Smooth muscle cell (in vitro differentiated cells): ENCODE results near the gene SLC44A1. TPM values are rescaled to one million over a fixed set of nuclear protein-coding genes. Genes with fewer than 3 reads are reported as not detected.

Experiments used
- DNase-seq: peaks from one replicate; lab custom pipeline; 2025; ENCODE audit not compliant: unreplicated experiment; lab: John Stamatoyannopoulos, UW
- H2AFZ ChIP-seq: fragments of 200-600 bp; sonication (generic); 2 replicates; pipeline ENCODE4 v1.6.0; 2016; ENCODE audit warnings: antibody characterized with exemption, low read depth, mild to moderate bottlenecking
- H3F3A ChIP-seq: fragments of 200-600 bp; sonication (generic); 2 replicates; pipeline ENCODE4 v1.6.0; 2017; ENCODE audit warnings: antibody characterized with exemption, low read depth
- H3K27ac ChIP-seq: fragments of 200-600 bp; sonication (generic); 2 replicates; pipeline ENCODE4 v1.5.1; 2016; ENCODE audit warnings: low read depth, mild to moderate bottlenecking
- H3K27me3 ChIP-seq: fragments of 200-600 bp; sonication (generic); 2 replicates; pipeline ENCODE4 v1.6.1; 2016; ENCODE audit warnings: low read depth, mild to moderate bottlenecking
- H3K36me3 ChIP-seq: fragments of 200-600 bp; sonication (generic); 2 replicates; pipeline ENCODE4 v1.5.1; 2016; ENCODE audit warnings: low read depth
- H3K4me1 ChIP-seq: fragments of 200-600 bp; sonication (generic); 2 replicates; pipeline ENCODE4 v1.5.1; 2016; ENCODE audit warnings: low read depth
- H3K4me2 ChIP-seq: fragments of 200-600 bp; sonication (generic); 2 replicates; pipeline ENCODE4 v1.6.0; 2016; ENCODE audit warnings: mild to moderate bottlenecking
- H3K4me3 ChIP-seq: fragments of 200-600 bp; sonication (generic); 2 replicates; pipeline ENCODE4 v1.5.1; 2016; ENCODE audit warnings: mild to moderate bottlenecking
- H3K79me2 ChIP-seq: fragments of 200-600 bp; sonication (generic); 2 replicates; pipeline ENCODE4 v1.6.0; 2016; ENCODE audit warnings: low read depth, mild to moderate bottlenecking
- H3K9ac ChIP-seq: fragments of 200-600 bp; sonication (generic); 2 replicates; pipeline ENCODE4 v1.6.0; 2016; ENCODE audit warnings: low read depth
- H3K9me3 ChIP-seq: fragments of 200-600 bp; sonication (generic); replicated peaks from 2 replicates; pipeline ENCODE4 v1.5.1; 2016; ENCODE audit warnings: low read depth
- H4K20me1 ChIP-seq: fragments of 200-600 bp; sonication (generic); 2 replicates; pipeline ENCODE4 v1.6.0; 2016; ENCODE audit warnings: low read depth
- CTCF ChIP-seq: fragments of 200-600 bp; sonication (generic); IDR thresholded peaks from 2 replicates; pipeline ENCODE4 v1.5.1; 2017; ENCODE audit warnings: borderline replicate concordance, mild to moderate bottlenecking, antibody characterized with exemption; ENCODE audit not compliant: insufficient read depth, poor library complexity, severe bottlenecking
- WGBS: methylation state at CpG from one replicate; pipeline ENCODE4 v1.1.7; 2016; ENCODE audit warnings: low lambda C conversion rate; 5-methylcytosine and 5-hydroxymethylcytosine counted together
- polyA plus RNA-seq: library from polyadenylated mRNA; unstranded; fragments of >200 nt; fragmentation: Nextera tagmentation; extraction: Ambion mirVana; gene quantifications from 2 replicates; pipeline ENCODE4 v1.2.1, GENCODE V29; 2016
- total RNA-seq: library from RNA; depleted of rRNA; stranded (reverse); fragments of >200 nt; gene quantifications from 2 replicates; pipeline ENCODE4 v1.2.3, GENCODE V29; 2014

The SLC44A1 gene
- total and polyA plus RNA-seq, 2 experiments from 2014 or later = 14.0 to 22.2 TPM

- Histone ChIP-seq H3K36me3 (no peaks in the 10 kb centered on the region), H3K4me3 (peak overlapping the region; percentile 78), H3K27me3 (no peaks in the 10 kb centered on the region), H3K4me1 (peaks cover 45% of the 10 kb centered on the region), H3K9me3 (no peaks in the 10 kb centered on the region), H3K79me2 (peaks cover 45% of the 10 kb centered on the region), H2AFZ (peak overlapping the region; percentile 92), H3K9ac (peak overlapping the region; percentile 49), H3K27ac (peak overlapping the region; percentile 25), H3K4me2 (peak overlapping the region; percentile 95), H4K20me1 (peaks cover 33% of the 10 kb centered on the region), H3F3A (peaks cover 16% of the 10 kb centered on the region)
- WGBS = 6% methylated on average over 4 of the region's 4 CpGs
- DNase-seq = no peak
- no peak for TF ChIP-seq CTCF
These were observed 1.4 kb downstream of the SLC44A1 start for GRCh38 chr9:105245891-105246161.

- Histone ChIP-seq H3K4me1 (peaks cover 38% of the 10 kb centered on the region), H3F3A (peaks cover 11% of the 10 kb centered on the region), H2AFZ (no peak overlapping the region), H3K4me2 (peak overlapping the region; percentile 95), H3K4me3 (peak overlapping the region; percentile 78), H3K36me3 (no peaks in the 10 kb centered on the region), H3K9ac (no peak overlapping the region), H3K27me3 (no peaks in the 10 kb centered on the region), H3K9me3 (no peaks in the 10 kb centered on the region), H3K27ac (no peak overlapping the region), H3K79me2 (peaks cover 54% of the 10 kb centered on the region), H4K20me1 (peaks cover 33% of the 10 kb centered on the region)
- DNase-seq = no peak
- 63% methylated on average over 5 of the region's 5 CpGs for WGBS
- TF ChIP-seq CTCF = no peak
These were observed 2.3 kb downstream of the SLC44A1 start for GRCh38 chr9:105246656-105247173.

- DNase-seq = no peak
- no peaks in the 10 kb centered on the region for H3K36me3 ChIP-seq
- WGBS = 85% methylated on average over 3 of the region's 3 CpGs
- H3K79me2 ChIP-seq = peaks cover 74% of the 10 kb centered on the region
- H3K4me3 ChIP-seq = no peak overlapping the region
- peaks cover 21% of the 10 kb centered on the region for H3K4me1 ChIP-seq
- no peaks in the 10 kb centered on the region for H3K27me3 ChIP-seq
- H3F3A ChIP-seq = peaks cover 4% of the 10 kb centered on the region
- no peak overlapping the region for H3K27ac ChIP-seq
- TF ChIP-seq CTCF = no peak
- H4K20me1 ChIP-seq = peaks cover 44% of the 10 kb centered on the region
- no peaks in the 10 kb centered on the region for H3K9me3 ChIP-seq
- no peak overlapping the region for H3K4me2 ChIP-seq
- H2AFZ ChIP-seq = no peak overlapping the region
- no peak overlapping the region for H3K9ac ChIP-seq
These were observed 4.2 kb downstream of the SLC44A1 start for GRCh38 chr9:105248691-105249090.

GRCh38 chr9:105251133-105251532 lies 6.7 kb downstream of the SLC44A1 start:
- Histone ChIP-seq H2AFZ (no peak overlapping the region), H3K36me3 (no peaks in the 10 kb centered on the region), H3K79me2 (peaks cover 92% of the 10 kb centered on the region), H3K4me3 (no peak overlapping the region), H3K4me2 (no peak overlapping the region), H3K9me3 (no peaks in the 10 kb centered on the region), H3K27ac (no peak overlapping the region), H3K27me3 (no peaks in the 10 kb centered on the region), H4K20me1 (peaks cover 58% of the 10 kb centered on the region), H3F3A (no peaks in the 10 kb centered on the region), H3K9ac (no peak overlapping the region), H3K4me1 (peaks cover 18% of the 10 kb centered on the region)
- TF ChIP-seq CTCF = no peak
- 87% methylated on average over 8 of the region's 8 CpGs for WGBS
- no peak for DNase-seq
